ENCODE results near the gene CORIN.

CORIN gene

DNA sequence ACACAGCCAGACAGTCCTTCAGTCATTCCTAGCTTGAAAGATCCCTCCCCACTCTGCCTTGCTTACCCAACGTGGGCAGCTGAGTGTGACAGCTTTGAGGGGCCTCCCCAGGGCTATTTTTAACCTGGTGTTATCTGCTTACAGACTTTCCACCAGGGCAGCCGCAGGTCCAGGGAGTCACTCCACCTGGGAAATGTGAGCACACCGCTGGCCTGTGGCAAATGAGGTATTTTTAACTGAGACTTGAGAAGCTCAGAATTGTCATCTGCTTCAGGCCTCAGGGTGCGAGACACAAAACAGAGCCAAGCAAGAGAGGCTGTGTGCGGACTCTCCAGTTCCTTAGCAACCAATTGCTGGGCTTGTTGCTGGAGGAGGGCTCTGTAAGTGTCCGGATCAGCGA lies 13.0 kb downstream of the CORIN start:
- Histone ChIP-seq H3K4me1 (ENCODE audit: control insufficient read depth in 1 of 2, insufficient read depth in 1 of 2, low read depth in 1 of 2, low read length in 1 of 2) (no peaks in the 10 kb centered on the region), H3K36me3 (no peaks in the 10 kb centered on the region), H3K4me3 (ENCODE audit: low read depth in 1 of 2, low read length in 1 of 2) (no peak overlapping the region), H3K9me3 (no peaks in the 10 kb centered on the region), H3K27ac (no peak overlapping the region), H3K27me3 (peaks cover 15% of the 10 kb centered on the region)
- TF ChIP-seq, protein P1, sequence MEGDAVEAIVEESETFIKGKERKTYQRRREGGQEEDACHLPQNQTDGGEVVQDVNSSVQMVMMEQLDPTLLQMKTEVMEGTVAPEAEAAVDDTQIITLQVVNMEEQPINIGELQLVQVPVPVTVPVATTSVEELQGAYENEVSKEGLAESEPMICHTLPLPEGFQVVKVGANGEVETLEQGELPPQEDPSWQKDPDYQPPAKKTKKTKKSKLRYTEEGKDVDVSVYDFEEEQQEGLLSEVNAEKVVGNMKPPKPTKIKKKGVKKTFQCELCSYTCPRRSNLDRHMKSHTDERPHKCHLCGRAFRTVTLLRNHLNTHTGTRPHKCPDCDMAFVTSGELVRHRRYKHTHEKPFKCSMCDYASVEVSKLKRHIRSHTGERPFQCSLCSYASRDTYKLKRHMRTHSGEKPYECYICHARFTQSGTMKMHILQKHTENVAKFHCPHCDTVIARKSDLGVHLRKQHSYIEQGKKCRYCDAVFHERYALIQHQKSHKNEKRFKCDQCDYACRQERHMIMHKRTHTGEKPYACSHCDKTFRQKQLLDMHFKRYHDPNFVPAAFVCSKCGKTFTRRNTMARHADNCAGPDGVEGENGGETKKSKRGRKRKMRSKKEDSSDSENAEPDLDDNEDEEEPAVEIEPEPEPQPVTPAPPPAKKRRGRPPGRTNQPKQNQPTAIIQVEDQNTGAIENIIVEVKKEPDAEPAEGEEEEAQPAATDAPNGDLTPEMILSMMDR (IDR thresholded peaks at IDR 0.05), result no peak

DNA sequence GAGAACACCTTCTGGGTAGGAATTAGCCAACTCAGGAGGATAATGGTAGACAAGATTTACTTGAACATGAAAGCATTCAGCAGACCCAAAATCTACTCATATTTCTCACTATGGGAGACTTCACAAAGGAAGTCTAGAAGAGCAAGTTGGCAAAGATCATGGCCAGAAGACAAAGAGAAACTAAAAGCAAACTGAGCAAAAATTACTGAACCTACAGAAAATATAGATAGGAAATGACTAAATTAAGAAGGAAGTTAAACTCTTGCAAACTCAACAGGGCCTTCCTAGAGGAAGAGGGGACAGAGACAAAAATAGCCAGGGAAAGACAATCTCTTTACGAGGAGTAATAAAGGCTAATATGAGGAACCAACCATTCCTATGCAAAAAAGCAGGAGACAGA lies 18.7 kb downstream of the CORIN start:
- Histone ChIP-seq H3K36me3 (no peaks in the 10 kb centered on the region), H3K27ac (no peak overlapping the region), H3K4me1 (ENCODE audit: control insufficient read depth in 1 of 2, insufficient read depth in 1 of 2, low read depth in 1 of 2, low read length in 1 of 2) (no peaks in the 10 kb centered on the region), H3K9me3 (no peaks in the 10 kb centered on the region), H3K27me3 (peaks cover 11% of the 10 kb centered on the region), H3K4me3 (ENCODE audit: low read depth in 1 of 2, low read length in 1 of 2) (no peak overlapping the region)
- TF ChIP-seq, protein P1 (IDR thresholded peaks at IDR 0.05), result no peak

DNA sequence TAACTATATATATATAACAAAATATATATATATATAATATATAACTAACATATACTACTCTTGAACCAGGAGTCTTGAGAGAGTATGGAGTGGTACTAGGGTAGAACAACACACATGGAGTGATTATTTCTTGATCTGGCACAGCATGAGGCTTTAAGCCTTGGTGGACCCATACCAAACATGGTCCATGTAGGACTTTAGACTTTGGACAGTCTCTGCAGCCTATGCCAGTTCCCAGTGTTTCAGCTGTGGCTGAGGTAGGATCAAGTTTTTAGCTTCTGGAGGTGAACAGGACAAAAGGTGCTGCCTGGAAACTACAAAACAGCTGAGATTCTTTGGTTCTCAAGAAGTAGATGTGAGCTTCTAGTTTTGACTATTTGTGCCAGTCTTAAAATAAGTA lies 20.6 kb downstream of the CORIN start:
- Histone ChIP-seq H3K27ac (no peak overlapping the region), H3K36me3 (no peaks in the 10 kb centered on the region), H3K9me3 (no peaks in the 10 kb centered on the region), H3K4me1 (ENCODE audit: control insufficient read depth in 1 of 2, insufficient read depth in 1 of 2, low read depth in 1 of 2, low read length in 1 of 2) (no peaks in the 10 kb centered on the region), H3K4me3 (ENCODE audit: low read depth in 1 of 2, low read length in 1 of 2) (no peak overlapping the region), H3K27me3 (peaks cover 18% of the 10 kb centered on the region)
- TF ChIP-seq, protein P1 (IDR thresholded peaks at IDR 0.05), result no peak

DNA sequence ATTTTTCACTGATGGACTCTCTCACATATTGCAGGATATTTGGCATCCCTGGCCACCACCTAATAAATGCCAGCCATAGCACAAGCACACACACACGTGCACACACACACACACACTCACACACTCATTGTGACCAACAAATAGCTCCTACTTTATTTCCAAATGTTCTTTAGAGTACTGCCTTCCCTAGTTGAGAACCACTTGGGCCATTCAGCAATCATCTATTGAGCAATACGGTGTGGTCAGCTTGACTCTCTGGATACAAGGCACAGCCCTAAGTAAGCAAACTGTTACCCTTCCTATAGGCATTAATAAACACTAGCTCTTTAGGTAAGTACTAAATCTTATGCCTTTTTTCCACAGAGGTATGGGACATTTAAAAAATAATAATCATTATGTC lies 21.1 kb downstream of the CORIN start:
- Histone ChIP-seq H3K4me1 (ENCODE audit: control insufficient read depth in 1 of 2, insufficient read depth in 1 of 2, low read depth in 1 of 2, low read length in 1 of 2) (no peaks in the 10 kb centered on the region), H3K36me3 (no peaks in the 10 kb centered on the region), H3K27me3 (peaks cover 18% of the 10 kb centered on the region), H3K27ac (no peak overlapping the region), H3K4me3 (ENCODE audit: low read depth in 1 of 2, low read length in 1 of 2) (no peak overlapping the region), H3K9me3 (no peaks in the 10 kb centered on the region)
- TF ChIP-seq, protein P1 (IDR thresholded peaks at IDR 0.05), result no peak

DNA sequence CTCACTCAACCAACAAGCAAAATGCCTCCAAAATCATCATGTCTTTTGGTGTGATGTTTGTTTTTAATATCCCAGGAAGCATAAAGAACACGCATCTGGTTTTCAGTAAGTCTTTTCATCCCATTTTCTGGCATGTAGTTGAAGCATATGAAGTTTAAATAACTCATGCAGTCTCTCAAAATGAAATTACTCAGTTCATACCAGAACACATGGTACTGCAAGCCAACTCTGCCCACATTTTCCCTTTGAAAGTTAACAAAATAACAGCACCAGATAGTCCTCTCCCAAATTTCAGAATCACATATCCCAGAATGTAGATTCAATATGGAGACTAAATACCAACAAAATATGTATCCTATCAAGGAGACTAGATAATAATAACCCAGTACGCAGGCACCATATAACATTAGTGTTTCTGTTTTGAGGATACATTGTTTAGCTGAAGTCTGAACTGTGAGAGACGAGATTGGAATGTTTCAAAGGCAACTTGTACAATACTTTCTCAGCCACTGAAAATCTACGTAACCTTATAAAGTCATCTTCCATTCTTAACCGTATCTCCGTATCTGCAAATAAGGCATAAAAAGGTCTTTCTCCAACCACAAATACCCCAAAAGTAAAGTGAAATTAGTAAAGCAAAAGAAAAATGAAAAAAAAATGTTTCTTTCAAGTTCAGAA lies 23.1 kb downstream of the CORIN start:
- H3K4me3 ChIP-seq (ENCODE audit: low read depth in 1 of 2, low read length in 1 of 2), result no peak overlapping the region
- H3K27me3 ChIP-seq, result peaks cover 18% of the 10 kb centered on the region

More for the DNA sequence above, 23.1 kb downstream of the CORIN start:
- TF ChIP-seq, protein P1 (IDR thresholded peaks at IDR 0.05), result no peak
- Histone ChIP-seq H3K9me3 (no peaks in the 10 kb centered on the region), H3K36me3 (no peaks in the 10 kb centered on the region), H3K27ac (no peak overlapping the region), H3K4me1 (ENCODE audit: control insufficient read depth in 1 of 2, insufficient read depth in 1 of 2, low read depth in 1 of 2, low read length in 1 of 2) (no peaks in the 10 kb centered on the region)
